Lung (tissue), 12 donors: ENCODE results near the gene RAB44. TPM values are rescaled to one million over a fixed set of nuclear protein-coding genes. Genes with fewer than 3 reads are reported as not detected.

Experiments used
- ATAC-seq: fragments of 200-7000 bp; cut with Tn5 transposase; one replicate; pipeline ENCODE4 v1.9.1; 2020; ENCODE audit warnings: moderate number of reproducible peaks; ENCODE audit not compliant: insufficient read depth, low FRiP score
- DNase-seq, 3 donors: peaks; one replicate each; pipeline ENCODE4 v3.0.0-alpha.2; 2013 to 2017
- H3K27ac ChIP-seq, 2 donors: one replicate each; pipeline ENCODE4 v1.5.1; 2013; ENCODE audit warnings: mild to moderate bottlenecking in 2 of 2, moderate library complexity in 2 of 2, control low read depth in 1 of 2, inconsistent platforms in 1 of 2, low read depth in 1 of 2, low read length in 1 of 2
- H3K27me3 ChIP-seq, 3 donors: one replicate each; pipeline ENCODE4 v1.5.1; 2013; ENCODE audit warnings: low read length in 2 of 3; ENCODE audit not compliant: control insufficient read depth in 3 of 3, insufficient read depth in 3 of 3
- H3K36me3 ChIP-seq, 4 donors: one replicate each; pipeline ENCODE4 v1.5.1; 2013; ENCODE audit warnings: low read length in 4 of 4, mild to moderate bottlenecking in 1 of 4, moderate library complexity in 1 of 4; ENCODE audit not compliant: control insufficient read depth in 4 of 4, insufficient read depth in 4 of 4
- H3K4me1 ChIP-seq, 5 donors: one replicate each; pipeline ENCODE4 v1.5.1; 2013; ENCODE audit warnings: low read length in 5 of 5, mild to moderate bottlenecking in 2 of 5, moderate library complexity in 1 of 5; ENCODE audit not compliant: control insufficient read depth in 5 of 5, insufficient read depth in 5 of 5
- H3K4me3 ChIP-seq: one replicate; pipeline ENCODE4 v1.5.1; 2013; ENCODE audit warnings: mild to moderate bottlenecking, control low read depth, moderate library complexity
- H3K9ac ChIP-seq, 2 donors: one replicate each; pipeline ENCODE4 v1.5.1; 2013; ENCODE audit warnings: low read length in 2 of 2, control low read depth in 1 of 2; ENCODE audit not compliant: insufficient read depth in 1 of 2
- H3K9me3 ChIP-seq, 4 donors: one replicate each; pipeline ENCODE4 v1.5.1; 2013; ENCODE audit warnings: low read length in 3 of 4, mild to moderate bottlenecking in 1 of 4, moderate library complexity in 1 of 4; ENCODE audit not compliant: control insufficient read depth in 4 of 4, insufficient read depth in 3 of 4
- WGBS, 2 donors: extraction: QIAGEN DNeasy Blood & Tissue Kit; methylation state at CpG; one replicate each; pipeline ENCODE4 v1.1.7; 2013; 5-methylcytosine and 5-hydroxymethylcytosine counted together
- polyA plus RNA-seq, 2 donors: library from polyadenylated mRNA; stranded (reverse); fragments of 200-250 nt; gene quantifications; one replicate each; pipeline ENCODE4 v1.2.1, GENCODE V29; 2013
- total RNA-seq, 2 donors: library from RNA; depleted of rRNA in 1 of 2; stranded (reverse); fragments of >200 nt in 1 of 2; gene quantifications; one replicate each; pipeline ENCODE4 v1.2.1, GENCODE V29; 2014 to 2021
- TF ChIP-seq, protein P1 (sequence below): IDR thresholded peaks from 2 replicates; pipeline ENCODE4 v1.5.1; 2012; ENCODE audit warnings: mild to moderate bottlenecking; ENCODE audit errors: control extremely low read depth, extremely low read depth
- donor health status: control.
- donor health status: control.
- donor health status: Bipolar disorder and iron deficiency.
- donor health status: healthy.
- donor health status: DM: yes; HTN: yes; CAD: no.

The RAB44 gene
- total and polyA plus RNA-seq, 4 donors = 0.26 to 1.5 (median 0.91) TPM

DNA sequence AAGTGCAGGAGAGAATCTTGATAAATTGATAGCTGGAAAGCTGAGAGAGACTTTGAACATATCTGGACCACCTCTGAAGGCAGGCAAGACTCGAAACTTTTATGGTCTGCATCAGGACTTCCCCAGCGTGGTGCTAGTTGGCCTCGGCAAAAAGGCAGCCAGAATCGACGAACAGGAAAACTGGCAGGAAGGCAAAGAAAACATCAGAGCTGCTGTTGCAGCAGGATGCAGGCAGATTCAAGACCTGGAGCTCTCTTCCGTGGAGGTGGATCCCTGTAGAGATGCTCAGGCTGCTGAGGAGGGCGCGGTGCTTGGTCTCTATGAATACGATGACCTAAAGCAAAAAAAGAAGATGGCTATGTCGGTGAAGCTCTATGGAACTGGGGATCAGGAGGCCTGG is 23.7 kb upstream of the RAB44 start:
- H3K9ac ChIP-seq = no peak overlapping the region
- TF ChIP-seq, protein P1, sequence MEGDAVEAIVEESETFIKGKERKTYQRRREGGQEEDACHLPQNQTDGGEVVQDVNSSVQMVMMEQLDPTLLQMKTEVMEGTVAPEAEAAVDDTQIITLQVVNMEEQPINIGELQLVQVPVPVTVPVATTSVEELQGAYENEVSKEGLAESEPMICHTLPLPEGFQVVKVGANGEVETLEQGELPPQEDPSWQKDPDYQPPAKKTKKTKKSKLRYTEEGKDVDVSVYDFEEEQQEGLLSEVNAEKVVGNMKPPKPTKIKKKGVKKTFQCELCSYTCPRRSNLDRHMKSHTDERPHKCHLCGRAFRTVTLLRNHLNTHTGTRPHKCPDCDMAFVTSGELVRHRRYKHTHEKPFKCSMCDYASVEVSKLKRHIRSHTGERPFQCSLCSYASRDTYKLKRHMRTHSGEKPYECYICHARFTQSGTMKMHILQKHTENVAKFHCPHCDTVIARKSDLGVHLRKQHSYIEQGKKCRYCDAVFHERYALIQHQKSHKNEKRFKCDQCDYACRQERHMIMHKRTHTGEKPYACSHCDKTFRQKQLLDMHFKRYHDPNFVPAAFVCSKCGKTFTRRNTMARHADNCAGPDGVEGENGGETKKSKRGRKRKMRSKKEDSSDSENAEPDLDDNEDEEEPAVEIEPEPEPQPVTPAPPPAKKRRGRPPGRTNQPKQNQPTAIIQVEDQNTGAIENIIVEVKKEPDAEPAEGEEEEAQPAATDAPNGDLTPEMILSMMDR = no peak
- 78 to 83% methylated on average over 10 of the region's 10 CpGs for WGBS, 2 donors
- peaks cover 0 to 2% (median 0%) of the 10 kb centered on the region in 4 donors for H3K9me3 ChIP-seq
- H3K36me3 ChIP-seq = no peaks in the 10 kb centered on the region
- DNase-seq (no peak), ATAC-seq (no peak)
- H3K27ac ChIP-seq = no peak overlapping the region
- H3K4me1 ChIP-seq = peaks cover 0 to 12% (median 1%) of the 10 kb centered on the region in 5 donors
- H3K27me3 ChIP-seq = peaks cover 0 to 2% (median 0%) of the 10 kb centered on the region in 3 donors
- no peak overlapping the region for H3K4me3 ChIP-seq

DNA sequence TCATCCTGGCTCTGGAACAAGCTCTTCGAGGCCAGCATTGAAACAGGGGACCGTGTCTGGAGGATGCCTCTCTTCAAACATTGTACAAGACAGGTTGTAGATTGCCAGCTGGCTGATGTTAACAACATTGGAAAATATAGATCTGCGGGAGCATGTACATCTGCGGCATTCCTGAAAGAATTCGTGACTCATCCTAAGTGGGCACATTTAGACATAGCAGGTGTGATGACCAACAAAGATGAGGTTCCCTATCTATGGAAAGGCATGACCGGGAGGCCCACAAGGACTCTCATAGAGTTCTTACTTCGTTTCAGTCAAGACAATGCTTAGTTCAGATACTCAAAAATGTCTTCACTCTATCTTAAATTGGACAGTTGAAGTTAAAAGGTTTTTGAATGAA is 22.7 kb upstream of the RAB44 start:
- DNase-seq (no peak), ATAC-seq (no peak)
- peaks cover 0 to 2% (median 0%) of the 10 kb centered on the region in 4 donors for H3K9me3 ChIP-seq
- no peaks in the 10 kb centered on the region for H3K36me3 ChIP-seq
- H3K4me3 ChIP-seq = no peak overlapping the region
- TF ChIP-seq, protein P1 = no peak
- H3K27ac ChIP-seq = no peak overlapping the region
- H3K4me1 ChIP-seq = peaks cover 0 to 19% (median 1%) of the 10 kb centered on the region in 5 donors
- WGBS, 2 donors = 93 to 97% methylated on average over 7 of the region's 7 CpGs
- H3K27me3 ChIP-seq = peaks cover 0 to 8% (median 0%) of the 10 kb centered on the region in 3 donors
- no peak overlapping the region for H3K9ac ChIP-seq

GRCh38 chr6:36676141-36677058 is 21.2 kb upstream of the RAB44 start:
- no peak overlapping the region for H3K9ac ChIP-seq
- no peaks in the 10 kb centered on the region for H3K36me3 ChIP-seq
- DNase-seq (no peak), ATAC-seq (no peak)
- peaks cover 0 to 16% (median 0%) of the 10 kb centered on the region in 3 donors for H3K27me3 ChIP-seq
- H3K9me3 ChIP-seq = no peaks in the 10 kb centered on the region
- 59 to 75% methylated on average over 4 of the region's 4 CpGs for WGBS, 2 donors
- H3K4me1 ChIP-seq = peaks cover 0 to 19% (median 1%) of the 10 kb centered on the region in 5 donors
- TF ChIP-seq, protein P1 = no peak
- no peak overlapping the region for H3K4me3 ChIP-seq
- H3K27ac ChIP-seq = peak overlapping the region in 1 of 2 donors; percentile 73
